ENCODE measurements around the gene GSTM4. TPM values are rescaled to one million over a fixed set of nuclear protein-coding genes. Genes with fewer than 3 reads are reported as not detected.
"Not testable (repeated sequence)": the region's sequence is repeated elsewhere in the genome, so short reads cannot be mapped to it uniquely, and the experiment has no call there.

The GSTM4 gene
- total RNA-seq, 5 donors from 2014 or later (not counting 1 experiment from before 2014, with no cell fraction given): 14.6 to 28.5 (median 20.8) TPM

GRCh38 chr1:109687109-109687508 is 31.2 kb downstream of the GSTM4 start:
- H3K27ac ChIP-seq (ENCODE audit: low read length); H3K36me3 ChIP-seq (ENCODE audit: control insufficient read depth in 2 of 2, extremely low read depth in 1 of 2, insufficient read depth in 1 of 2, low read length in 1 of 2); H3K9me3 ChIP-seq; DNase-seq; H3K36me3 Mint-ChIP-seq; H3K4me3 ChIP-seq (ENCODE audit: control insufficient read depth in 1 of 2, extremely low read depth in 1 of 2, low read length in 1 of 2); H3K27me3 Mint-ChIP-seq; H3K27me3 ChIP-seq (replicated peaks in 1 of 2; ENCODE audit: control insufficient read depth in 2 of 2, extremely low read depth in 1 of 2, insufficient read depth in 2 of 2, low read length in 1 of 2); H3K9me3 Mint-ChIP-seq: not testable (repeated sequence)
- Mint-ChIP-seq H3K4me3 (peak overlapping the region; percentile 80 to 87 (median 85)), H3K4me1 (peaks cover 0 to 23% (median 16%) of the 10 kb centered on the region in 3 donors), H3K27ac (peak overlapping the region; percentile 89 to 96)
- peak in 1 of 4 experiments; percentile 17 for ATAC-seq (replicated peaks in 1 of 4)
- WGBS (ENCODE audit: insufficient coverage): no CpG with 5 or more reads among the region's 11 CpGs
- ChIA-PET POLR2A (interaction anchor here in 1 of 2 donors (0.6 to 0.7 kb wide), 2 partner anchors 10 to 1560 kb away, joined by 3 to 4 read pairs; no protein-coding TSS in a partner anchor), CTCF (interaction anchor here (1.2 to 1.4 kb wide), 3 partner anchors 47 to 90 kb away, joined by 3 to 5 read pairs (median 4); no protein-coding TSS in a partner anchor)
- peaks cover 0 to 14% of the 10 kb centered on the region in 2 experiments for H3K4me1 ChIP-seq (ENCODE audit: control insufficient read depth in 1 of 2, extremely low read depth in 1 of 2, insufficient read depth in 2 of 2, low read length in 2 of 2)

GRCh38 chr1:109687641-109688499 is 32.0 kb downstream of the GSTM4 start, which contains the start of gene GSTM1:
TSS of gene GSTM1 (plus strand) at chr1:109687817. CDS start at chr1:109687874, 57 bp downstream.
- Mint-ChIP-seq H3K4me1 (peaks cover 0 to 23% (median 16%) of the 10 kb centered on the region in 3 donors), H3K4me3 (peak within 1 kb of the TSS; percentile 80 to 87 (median 85)), H3K36me3 (no peaks in the 10 kb centered on the region), H3K27ac (peak within 1 kb of the TSS; percentile 89 to 96), H3K9me3 (peaks cover 0 to 6% (median 0%) of the 10 kb centered on the region in 3 donors), H3K27me3 (no peaks in the 10 kb centered on the region)
- Histone ChIP-seq H3K4me3 (ENCODE audit: control insufficient read depth in 1 of 2, extremely low read depth in 1 of 2, low read length in 1 of 2) (no peak within 1 kb of the TSS), H3K4me1 (ENCODE audit: control insufficient read depth in 1 of 2, extremely low read depth in 1 of 2, insufficient read depth in 2 of 2, low read length in 2 of 2) (peaks cover 0 to 14% of the 10 kb centered on the region in 2 experiments), H3K36me3 (ENCODE audit: control insufficient read depth in 2 of 2, extremely low read depth in 1 of 2, insufficient read depth in 1 of 2, low read length in 1 of 2) (peaks cover 0 to 2% of the 10 kb centered on the region in 2 donors), H3K9me3 (no peaks in the 10 kb centered on the region), H3K27me3 (replicated peaks in 1 of 2; ENCODE audit: control insufficient read depth in 2 of 2, extremely low read depth in 1 of 2, insufficient read depth in 2 of 2, low read length in 1 of 2) (no peaks in the 10 kb centered on the region), H3K27ac (ENCODE audit: low read length) (no peak within 1 kb of the TSS)
- DNase-seq (peak in 18 of 35 experiments; percentile 65 to 91 (median 78)), ATAC-seq (replicated peaks in 1 of 4) (peak in 2 of 4 experiments; percentile 99 to 100)
- ChIA-PET POLR2A (interaction anchor here in 1 of 2 donors (0.6 to 0.7 kb wide), 2 partner anchors 9 to 1559 kb away, joined by 3 to 4 read pairs; no protein-coding TSS in a partner anchor), CTCF (interaction anchor here (0.6 to 1.4 kb wide), 5 partner anchors 48 to 103 kb away, joined by 3 to 5 read pairs (median 3); no protein-coding TSS in a partner anchor)
- WGBS (ENCODE audit: insufficient coverage): no CpG with 5 or more reads among the region's 46 CpGs

GRCh38 chr1:109689844-109690405 is 34.0 kb downstream of the GSTM4 start:
- Mint-ChIP-seq H3K27ac (peak overlapping the region; percentile 19 to 79), H3K27me3 (no peaks in the 10 kb centered on the region), H3K4me3 (peak overlapping the region; percentile 1 to 80 (median 31)), H3K36me3 (no peaks in the 10 kb centered on the region), H3K4me1 (peaks cover 0 to 23% (median 16%) of the 10 kb centered on the region in 3 donors), H3K9me3 (peaks cover 0 to 3% (median 0%) of the 10 kb centered on the region in 3 donors)
- Histone ChIP-seq H3K9me3 (no peaks in the 10 kb centered on the region), H3K4me3 (ENCODE audit: control insufficient read depth in 1 of 2, extremely low read depth in 1 of 2, low read length in 1 of 2) (no peak overlapping the region), H3K4me1 (ENCODE audit: control insufficient read depth in 1 of 2, extremely low read depth in 1 of 2, insufficient read depth in 2 of 2, low read length in 2 of 2) (peaks cover 0 to 14% of the 10 kb centered on the region in 2 experiments), H3K27ac (ENCODE audit: low read length) (no peak overlapping the region), H3K27me3 (replicated peaks in 1 of 2; ENCODE audit: control insufficient read depth in 2 of 2, extremely low read depth in 1 of 2, insufficient read depth in 2 of 2, low read length in 1 of 2) (no peaks in the 10 kb centered on the region), H3K36me3 (ENCODE audit: control insufficient read depth in 2 of 2, extremely low read depth in 1 of 2, insufficient read depth in 1 of 2, low read length in 1 of 2) (peaks cover 0 to 2% of the 10 kb centered on the region in 2 donors)
- DNase-seq (no peak), ATAC-seq (replicated peaks in 1 of 4) (no peak)
- WGBS (ENCODE audit: insufficient coverage): no CpG with 5 or more reads among the region's 6 CpGs
- CTCF ChIA-PET: no interaction called here
- POLR2A ChIA-PET: no interaction called here

GRCh38 chr1:109691759-109692158 is 35.9 kb downstream of the GSTM4 start:
- Histone ChIP-seq H3K4me3 (ENCODE audit: control insufficient read depth in 1 of 2, extremely low read depth in 1 of 2, low read length in 1 of 2) (no peak overlapping the region), H3K36me3 (ENCODE audit: control insufficient read depth in 2 of 2, extremely low read depth in 1 of 2, insufficient read depth in 1 of 2, low read length in 1 of 2) (peaks cover 0 to 2% of the 10 kb centered on the region in 2 donors), H3K27me3 (replicated peaks in 1 of 2; ENCODE audit: control insufficient read depth in 2 of 2, extremely low read depth in 1 of 2, insufficient read depth in 2 of 2, low read length in 1 of 2) (no peaks in the 10 kb centered on the region), H3K4me1 (ENCODE audit: control insufficient read depth in 1 of 2, extremely low read depth in 1 of 2, insufficient read depth in 2 of 2, low read length in 2 of 2) (peaks cover 0 to 14% of the 10 kb centered on the region in 2 experiments), H3K9me3 (no peaks in the 10 kb centered on the region), H3K27ac (ENCODE audit: low read length) (no peak overlapping the region)
- H3K4me3 Mint-ChIP-seq: no peak overlapping the region
- H3K4me1 Mint-ChIP-seq: peaks cover 0 to 23% (median 16%) of the 10 kb centered on the region in 3 donors
- ATAC-seq (replicated peaks in 1 of 4) (no peak), DNase-seq (no peak)
- no peaks in the 10 kb centered on the region for H3K27me3 Mint-ChIP-seq
- ChIA-PET CTCF (interaction anchor here in 1 of 2 donors (0.7 kb wide), 1 partner anchor 35 kb away, joined by 5 read pairs; no protein-coding TSS in a partner anchor), POLR2A (interaction anchor here in 1 of 2 donors (0.7 kb wide), 1 partner anchor 58 kb away, joined by 4 read pairs; no protein-coding TSS in a partner anchor)
- H3K27ac Mint-ChIP-seq: no peak overlapping the region
- H3K36me3 Mint-ChIP-seq: no peaks in the 10 kb centered on the region
- H3K9me3 Mint-ChIP-seq: no peaks in the 10 kb centered on the region
- WGBS (ENCODE audit: insufficient coverage): no CpG with 5 or more reads among the region's 6 CpGs

GRCh38 chr1:109694400-109694799 is 38.5 kb downstream of the GSTM4 start:
- not testable (repeated sequence) for H3K27me3 Mint-ChIP-seq; H3K36me3 ChIP-seq (ENCODE audit: control insufficient read depth in 2 of 2, extremely low read depth in 1 of 2, insufficient read depth in 1 of 2, low read length in 1 of 2)

GRCh38 chr1:109695138-109695537 is 39.2 kb downstream of the GSTM4 start:
- POLR2A ChIA-PET; ATAC-seq (replicated peaks in 1 of 4); H3K4me1 ChIP-seq (ENCODE audit: control insufficient read depth in 1 of 2, extremely low read depth in 1 of 2, insufficient read depth in 2 of 2, low read length in 2 of 2); H3K27me3 Mint-ChIP-seq; H3K27ac ChIP-seq (ENCODE audit: low read length); H3K36me3 Mint-ChIP-seq; H3K27me3 ChIP-seq (replicated peaks in 1 of 2; ENCODE audit: control insufficient read depth in 2 of 2, extremely low read depth in 1 of 2, insufficient read depth in 2 of 2, low read length in 1 of 2); H3K4me3 ChIP-seq (ENCODE audit: control insufficient read depth in 1 of 2, extremely low read depth in 1 of 2, low read length in 1 of 2); H3K4me1 Mint-ChIP-seq; DNase-seq; CTCF ChIA-PET; H3K9me3 ChIP-seq; H3K4me3 Mint-ChIP-seq; H3K9me3 Mint-ChIP-seq; H3K36me3 ChIP-seq (ENCODE audit: control insufficient read depth in 2 of 2, extremely low read depth in 1 of 2, insufficient read depth in 1 of 2, low read length in 1 of 2); H3K27ac Mint-ChIP-seq: not testable (repeated sequence)
- no CpG with 5 or more reads among the region's 3 CpGs for WGBS (ENCODE audit: insufficient coverage)

More at GRCh38 chr1:109694400-109694799, 38.5 kb downstream of the GSTM4 start:
- H3K9me3 ChIP-seq; H3K4me1 ChIP-seq (ENCODE audit: control insufficient read depth in 1 of 2, extremely low read depth in 1 of 2, insufficient read depth in 2 of 2, low read length in 2 of 2); CTCF ChIA-PET; H3K36me3 Mint-ChIP-seq; H3K27ac Mint-ChIP-seq; DNase-seq; H3K27me3 ChIP-seq (replicated peaks in 1 of 2; ENCODE audit: control insufficient read depth in 2 of 2, extremely low read depth in 1 of 2, insufficient read depth in 2 of 2, low read length in 1 of 2); H3K4me3 Mint-ChIP-seq; ATAC-seq (replicated peaks in 1 of 4); H3K4me3 ChIP-seq (ENCODE audit: control insufficient read depth in 1 of 2, extremely low read depth in 1 of 2, low read length in 1 of 2); H3K4me1 Mint-ChIP-seq; H3K9me3 Mint-ChIP-seq; H3K27ac ChIP-seq (ENCODE audit: low read length); POLR2A ChIA-PET: not testable (repeated sequence)
- no CpG with 5 or more reads among the region's 5 CpGs for whole genome bisulfite sequencing (ENCODE audit: insufficient coverage)

All from T-cell (primary cell).